OCI-LY7 (cell line): ENCODE measurements around the gene LRFN5.

Experiments used
- CTCF ChIP-seq: fragments of 200-600 bp; sonication (generic); conservative IDR thresholded peaks from 2 replicates; pipeline ENCODE4 v1.5.1; 2014; ENCODE audit warnings: mild to moderate bottlenecking, antibody characterized with exemption, low read length, moderate library complexity, mixed read lengths
- EZH2phosphoT487 ChIP-seq: fragments of 200-600 bp; sonication (generic); IDR thresholded peaks from 2 replicates; pipeline ENCODE4 v1.6.1; 2018; ENCODE audit warnings: low read depth, borderline replicate concordance, mild to moderate bottlenecking, mixed run types, antibody characterized with exemption, low read length, moderate library complexity, mixed read lengths

DNA sequence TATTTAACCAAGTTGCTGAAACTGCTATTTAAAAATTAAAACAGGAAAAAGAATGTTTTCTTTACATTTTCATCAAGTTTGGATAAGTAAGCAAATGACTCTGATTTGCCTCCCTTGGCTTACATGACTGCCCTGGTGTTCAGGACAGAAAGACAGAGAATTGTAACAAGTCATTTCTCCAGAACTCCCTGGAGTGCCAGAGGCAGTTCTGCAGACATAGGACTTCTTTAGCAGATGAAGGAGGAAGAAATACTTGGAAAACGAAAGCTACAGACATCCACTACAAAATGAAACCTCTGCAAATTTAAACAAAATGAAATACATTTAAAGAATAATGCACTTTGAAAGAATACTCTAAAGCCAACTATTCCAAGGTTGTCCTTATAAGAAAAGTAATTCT lies 253.9 kb downstream of the LRFN5 start:
- TF ChIP-seq CTCF = no peak
- TF ChIP-seq EZH2phosphoT487 = no peak
